Effector CD8-positive, alpha-beta T cell (primary cell): Measurements from ENCODE around the gene PMF1.
"Not testable (repeated sequence)": the region's sequence is repeated elsewhere in the genome, so short reads cannot be mapped to it uniquely, and the experiment has no call there.

Experiments
- DNase-seq: peaks from one replicate; lab custom pipeline; 2025; lab: John Stamatoyannopoulos, UW
- total RNA-seq, 4 experiments: gene quantifications; one replicate each; lab custom pipeline; 2026; lab: John Stamatoyannopoulos, UW

PMF1 gene, protein sequence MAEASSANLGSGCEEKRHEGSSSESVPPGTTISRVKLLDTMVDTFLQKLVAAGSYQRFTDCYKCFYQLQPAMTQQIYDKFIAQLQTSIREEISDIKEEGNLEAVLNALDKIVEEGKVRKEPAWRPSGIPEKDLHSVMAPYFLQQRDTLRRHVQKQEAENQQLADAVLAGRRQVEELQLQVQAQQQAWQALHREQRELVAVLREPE
- total RNA-seq: 14.5 to 35.1 (median 20.0) reads per million in 4 experiments

DNA sequence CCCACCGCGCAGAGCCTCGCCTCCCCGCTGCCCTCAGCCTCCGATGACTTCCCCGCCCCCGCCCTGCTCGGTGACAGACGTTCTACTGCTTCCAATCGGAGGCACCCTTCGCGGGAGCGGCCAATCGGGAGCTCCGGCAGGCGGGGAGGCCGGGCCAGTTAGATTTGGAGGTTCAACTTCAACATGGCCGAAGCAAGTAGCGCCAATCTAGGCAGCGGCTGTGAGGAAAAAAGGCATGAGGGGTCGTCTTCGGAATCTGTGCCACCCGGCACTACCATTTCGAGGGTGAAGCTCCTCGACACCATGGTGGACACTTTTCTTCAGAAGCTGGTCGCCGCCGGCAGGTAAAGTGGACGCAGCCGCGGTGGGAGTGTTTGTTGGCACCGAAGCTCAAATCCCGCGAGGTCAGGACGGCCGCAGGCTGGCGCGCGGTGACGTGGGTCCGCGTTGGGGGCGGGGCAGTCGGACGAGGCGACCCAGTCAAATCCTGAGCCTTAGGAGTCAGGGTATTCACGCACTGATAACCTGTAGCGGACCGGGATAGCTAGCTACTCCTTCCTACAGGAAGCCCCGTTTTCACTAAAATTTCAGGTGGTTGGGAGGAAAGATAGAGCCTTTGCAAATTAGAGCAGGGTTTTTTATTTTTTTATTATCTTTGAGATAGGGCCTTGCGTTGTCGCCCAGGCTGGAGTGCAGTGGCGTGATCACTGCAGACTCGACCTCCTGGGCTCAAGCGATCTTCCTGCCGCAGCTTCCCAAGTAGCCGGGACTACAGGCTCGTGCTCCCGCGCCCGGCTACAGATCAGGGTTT, at the start of gene PMF1:
Gene PMF1, plus strand, starts transcription at position 175 of the 811 bp plus-strand sequence. Its CDS starts 9 bp downstream, at position 184.
- peak; percentile 94 for DNase-seq

DNA sequence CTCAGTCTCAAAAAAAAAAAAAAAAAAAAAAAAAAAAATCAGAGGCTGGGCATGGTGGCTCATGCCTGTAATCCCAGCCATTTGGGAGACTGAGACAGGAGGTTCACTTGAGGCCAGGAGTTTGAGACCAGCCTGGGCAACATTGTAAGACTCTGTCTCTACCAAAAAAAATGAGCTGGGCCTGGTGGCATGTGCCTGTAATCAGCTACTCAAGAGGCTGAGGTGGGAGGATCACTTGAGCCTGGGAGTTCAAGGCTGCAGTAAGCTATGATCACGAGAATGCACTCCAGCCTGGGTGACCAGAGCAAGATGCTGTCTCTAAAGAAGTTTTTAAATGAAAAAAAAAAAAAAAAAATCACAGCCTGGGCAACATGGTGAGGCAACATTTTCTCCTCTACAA, 49.1 kb upstream of the PMF1 start:
- no peak for DNase-seq

DNA sequence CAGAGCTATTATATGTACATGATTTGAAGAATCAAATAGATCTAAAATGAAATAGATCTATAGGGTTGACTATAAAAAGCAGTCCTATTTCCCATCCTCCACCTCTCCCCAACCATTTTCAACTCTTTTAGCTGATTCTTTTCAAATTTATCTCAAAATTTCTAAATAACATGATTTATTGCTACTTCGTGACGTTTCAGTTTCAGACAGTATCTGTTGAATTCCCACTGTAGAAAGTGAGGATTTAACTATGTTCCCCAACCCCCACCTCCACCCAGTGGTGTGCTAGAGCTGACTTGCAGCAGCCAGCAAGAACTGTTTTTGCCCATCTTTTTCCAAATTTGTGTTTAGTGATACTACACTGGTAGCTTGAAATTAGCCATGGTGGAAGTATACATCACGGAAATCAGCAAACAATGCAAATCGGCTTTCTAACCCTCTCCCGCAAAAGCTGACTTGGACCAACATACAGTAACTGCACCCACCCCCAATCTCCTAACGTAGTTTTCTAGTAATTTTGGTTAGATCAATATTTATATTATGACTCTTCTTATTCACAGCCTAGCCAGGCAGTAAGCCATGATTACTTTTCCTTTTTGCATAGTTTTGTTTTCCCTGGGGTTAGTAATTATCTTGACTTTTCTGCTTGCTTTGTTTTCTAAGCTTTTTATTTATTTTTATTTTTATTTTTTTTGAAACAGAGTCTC, 48.5 kb upstream of the PMF1 start:
- no peak for DNase-seq

DNA sequence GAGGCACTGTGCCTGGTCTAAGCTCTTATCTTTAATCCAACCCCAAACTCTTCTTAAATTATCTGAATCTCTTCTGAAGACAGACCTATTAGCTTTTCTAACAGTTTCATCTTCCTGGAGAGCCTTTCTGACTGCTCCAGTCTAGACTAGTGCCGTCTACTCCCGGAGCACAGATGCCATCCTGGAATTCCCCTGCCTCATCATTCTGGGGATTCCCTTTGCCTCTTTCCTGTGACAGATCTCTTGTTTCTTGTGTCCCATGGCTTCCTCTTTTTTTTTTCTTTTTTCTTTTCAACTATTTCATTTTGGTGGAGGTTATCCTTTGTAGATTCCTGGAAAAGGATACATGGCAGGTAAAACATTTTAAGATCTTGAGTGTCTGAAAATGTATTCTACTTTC, 47.7 kb upstream of the PMF1 start:
- DNase-seq: no peak

DNA sequence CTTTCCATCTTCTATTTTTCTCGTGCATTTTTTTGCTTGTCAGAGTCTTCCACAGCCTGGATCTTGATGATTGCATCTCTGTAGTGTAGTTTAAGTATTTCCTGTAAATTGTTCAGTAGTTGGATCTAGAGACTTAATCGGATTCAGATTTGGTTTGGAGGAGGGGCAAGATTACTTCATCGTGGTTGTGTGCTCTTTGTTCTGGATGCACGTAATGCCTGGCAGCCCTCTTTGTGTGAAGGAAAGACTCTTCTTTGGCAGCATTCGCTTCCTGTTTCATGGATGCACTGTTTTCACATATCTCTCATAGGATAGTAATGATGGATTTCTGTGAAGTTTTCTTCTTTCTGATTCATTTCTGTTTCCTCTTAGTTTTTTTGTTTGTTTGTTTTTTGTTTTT, 45.3 kb upstream of the PMF1 start:
- no peak for DNase-seq

DNA sequence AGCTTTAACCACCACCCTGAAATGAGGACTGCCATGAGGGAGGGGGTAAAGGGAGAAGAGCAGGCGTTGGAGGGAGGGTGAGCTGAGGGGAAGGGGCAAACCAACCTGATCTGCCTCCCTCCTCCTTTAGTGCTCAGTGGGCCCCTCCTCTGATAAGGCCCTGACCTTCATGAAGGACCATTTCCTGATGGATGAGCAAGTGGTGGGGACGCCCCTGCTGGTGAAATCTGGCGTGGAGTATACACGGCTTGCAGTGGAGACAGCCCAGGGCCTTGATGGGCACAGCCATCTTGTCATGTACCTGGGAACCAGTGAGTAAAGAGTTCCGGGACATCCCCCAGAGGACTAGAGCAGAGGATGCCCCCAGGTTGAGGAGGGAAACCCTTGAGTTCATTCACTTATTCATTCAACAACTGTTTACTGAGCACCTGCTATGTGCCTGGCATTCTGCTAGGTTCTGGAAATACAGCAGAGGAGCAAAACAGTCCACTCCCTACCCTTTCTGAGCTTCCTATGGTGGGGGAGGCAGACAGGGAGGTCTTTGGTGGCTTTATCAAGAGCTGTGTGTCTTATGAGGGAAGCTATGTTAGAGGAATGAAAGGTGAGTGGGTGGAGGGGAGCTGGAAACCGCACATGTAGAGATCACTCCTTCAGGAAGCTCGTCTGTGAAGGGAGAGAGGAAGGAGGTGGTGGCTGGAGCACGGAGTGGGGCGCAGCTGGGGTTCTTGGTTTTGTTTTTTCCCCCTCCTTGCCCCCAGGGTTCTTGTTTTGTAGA, 39.9 kb upstream of the PMF1 start:
- DNase-seq: no peak

DNA sequence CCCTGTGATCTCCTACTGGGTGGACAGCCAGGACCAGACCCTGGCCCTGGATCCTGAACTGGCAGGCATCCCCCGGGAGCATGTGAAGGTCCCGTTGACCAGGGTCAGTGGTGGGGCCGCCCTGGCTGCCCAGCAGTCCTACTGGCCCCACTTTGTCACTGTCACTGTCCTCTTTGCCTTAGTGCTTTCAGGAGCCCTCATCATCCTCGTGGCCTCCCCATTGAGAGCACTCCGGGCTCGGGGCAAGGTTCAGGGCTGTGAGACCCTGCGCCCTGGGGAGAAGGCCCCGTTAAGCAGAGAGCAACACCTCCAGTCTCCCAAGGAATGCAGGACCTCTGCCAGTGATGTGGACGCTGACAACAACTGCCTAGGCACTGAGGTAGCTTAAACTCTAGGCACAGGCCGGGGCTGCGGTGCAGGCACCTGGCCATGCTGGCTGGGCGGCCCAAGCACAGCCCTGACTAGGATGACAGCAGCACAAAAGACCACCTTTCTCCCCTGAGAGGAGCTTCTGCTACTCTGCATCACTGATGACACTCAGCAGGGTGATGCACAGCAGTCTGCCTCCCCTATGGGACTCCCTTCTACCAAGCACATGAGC, 36.1 kb upstream of the PMF1 start:
- no peak for DNase-seq

DNA sequence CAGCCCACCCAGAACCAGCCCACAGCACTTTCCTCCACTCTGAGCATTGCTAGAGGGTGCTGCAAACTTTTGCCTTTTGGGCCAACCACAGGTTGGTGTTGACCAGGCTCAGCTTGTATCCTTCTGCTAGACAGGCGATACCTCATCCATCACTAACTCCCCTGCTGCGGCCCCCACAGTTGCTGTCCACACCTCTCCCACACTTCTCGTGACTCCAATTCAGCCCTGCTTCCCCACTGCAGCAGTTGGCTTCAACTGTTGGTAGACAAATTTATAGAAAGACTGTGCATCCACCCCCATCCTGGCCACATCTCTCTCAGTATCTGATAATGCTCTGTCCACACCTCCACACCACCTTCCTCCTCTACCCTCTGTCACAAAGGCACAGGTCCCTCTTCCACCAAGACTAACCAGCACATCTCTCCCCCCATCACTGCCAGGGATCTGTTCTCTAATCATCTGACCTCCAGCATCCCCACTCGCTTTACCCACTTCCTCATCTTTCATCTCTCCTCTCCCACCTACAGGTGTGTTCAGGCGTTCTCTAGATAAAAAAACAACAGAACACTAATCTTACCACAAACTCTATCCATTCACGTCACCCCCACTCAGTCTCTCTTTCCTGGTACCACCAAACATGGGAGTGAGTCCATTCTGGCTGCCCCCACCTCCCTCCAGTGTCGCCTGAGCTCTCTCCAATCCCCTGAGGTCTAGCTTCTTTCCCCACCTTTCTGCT, 34.7 kb upstream of the PMF1 start:
- DNase-seq: no peak

DNA sequence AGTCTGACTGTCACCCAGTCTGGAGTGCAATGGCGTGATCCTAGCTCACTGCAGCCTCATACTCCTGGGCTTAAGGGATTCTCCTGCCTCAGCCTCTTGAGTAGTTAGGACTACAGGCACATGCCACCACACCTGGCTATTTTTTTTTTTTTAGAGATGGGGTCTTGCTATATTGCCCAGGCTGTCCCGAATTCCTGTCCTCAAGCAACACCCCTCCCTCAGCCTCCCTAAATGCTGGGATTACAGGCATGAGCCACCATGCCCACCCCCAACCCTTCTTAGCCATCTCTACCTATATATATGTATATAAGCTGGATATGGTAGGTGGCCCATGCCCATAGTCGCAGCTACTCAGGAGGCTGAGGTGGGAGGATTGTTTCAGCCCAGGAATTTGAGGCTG, 32.3 kb upstream of the PMF1 start:
- DNase-seq: no peak

DNA sequence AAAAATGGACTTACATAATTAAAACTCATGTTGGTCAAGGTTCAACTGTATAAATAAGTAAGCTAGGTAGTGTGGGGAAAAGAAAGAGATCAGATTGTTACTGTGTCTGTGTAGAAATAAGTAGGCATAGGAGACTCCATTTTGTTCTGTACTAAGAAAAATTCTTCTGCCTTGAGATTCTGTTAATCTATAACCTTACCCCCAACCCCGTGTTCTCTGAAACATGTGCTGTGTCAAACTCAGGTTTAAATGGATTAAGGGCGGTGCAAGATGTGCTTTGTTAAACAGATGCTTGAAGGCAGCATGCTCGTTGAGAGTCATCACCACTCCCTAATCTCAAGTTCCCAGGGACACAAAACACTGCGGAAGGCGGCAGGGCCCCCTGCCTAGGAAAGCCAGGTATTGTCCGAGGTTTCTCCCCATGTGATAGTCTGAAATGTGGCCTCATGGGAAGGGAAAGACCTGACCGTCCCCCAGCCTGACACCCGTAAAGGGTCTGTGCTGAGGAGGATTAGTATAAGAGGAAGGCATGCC, 31.3 kb upstream of the PMF1 start:
- DNase-seq: not testable (repeated sequence)

DNA sequence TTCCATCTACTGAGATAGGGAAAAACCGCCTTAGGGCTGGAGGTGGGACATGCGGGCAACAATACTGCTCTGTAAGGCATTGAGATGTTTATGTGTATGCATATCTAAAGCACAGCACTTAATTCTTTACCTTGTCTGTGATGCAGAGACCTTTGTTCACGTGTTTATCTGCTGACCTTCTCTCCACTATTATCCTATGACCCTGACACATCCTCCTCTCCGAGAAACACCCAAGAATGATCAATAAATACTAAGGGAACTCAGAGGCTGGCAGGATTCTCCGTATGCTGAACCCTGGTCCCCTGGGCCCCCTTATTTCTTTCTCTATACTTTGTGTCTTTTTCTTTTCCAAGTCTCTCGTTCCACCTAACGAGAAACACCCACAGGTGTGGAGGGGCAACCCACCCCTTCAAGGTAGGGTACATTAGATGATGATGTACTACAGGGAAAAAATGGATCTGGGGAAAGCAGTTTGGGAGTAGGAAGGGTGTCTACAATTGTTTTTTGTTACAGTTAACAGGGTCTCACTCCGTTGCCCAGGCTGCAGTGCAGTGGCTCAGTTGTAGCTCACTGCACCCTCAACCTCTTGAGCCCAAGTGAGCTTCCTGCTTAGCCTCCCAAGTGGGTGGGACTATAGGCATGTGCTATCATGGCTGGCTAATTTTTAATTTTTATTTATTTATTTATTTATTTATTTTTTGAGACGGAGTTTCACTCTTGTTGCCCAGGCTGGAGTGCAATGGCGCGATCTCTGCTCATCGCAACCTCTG, 30.6 kb upstream of the PMF1 start:
- not testable (repeated sequence) for DNase-seq

DNA sequence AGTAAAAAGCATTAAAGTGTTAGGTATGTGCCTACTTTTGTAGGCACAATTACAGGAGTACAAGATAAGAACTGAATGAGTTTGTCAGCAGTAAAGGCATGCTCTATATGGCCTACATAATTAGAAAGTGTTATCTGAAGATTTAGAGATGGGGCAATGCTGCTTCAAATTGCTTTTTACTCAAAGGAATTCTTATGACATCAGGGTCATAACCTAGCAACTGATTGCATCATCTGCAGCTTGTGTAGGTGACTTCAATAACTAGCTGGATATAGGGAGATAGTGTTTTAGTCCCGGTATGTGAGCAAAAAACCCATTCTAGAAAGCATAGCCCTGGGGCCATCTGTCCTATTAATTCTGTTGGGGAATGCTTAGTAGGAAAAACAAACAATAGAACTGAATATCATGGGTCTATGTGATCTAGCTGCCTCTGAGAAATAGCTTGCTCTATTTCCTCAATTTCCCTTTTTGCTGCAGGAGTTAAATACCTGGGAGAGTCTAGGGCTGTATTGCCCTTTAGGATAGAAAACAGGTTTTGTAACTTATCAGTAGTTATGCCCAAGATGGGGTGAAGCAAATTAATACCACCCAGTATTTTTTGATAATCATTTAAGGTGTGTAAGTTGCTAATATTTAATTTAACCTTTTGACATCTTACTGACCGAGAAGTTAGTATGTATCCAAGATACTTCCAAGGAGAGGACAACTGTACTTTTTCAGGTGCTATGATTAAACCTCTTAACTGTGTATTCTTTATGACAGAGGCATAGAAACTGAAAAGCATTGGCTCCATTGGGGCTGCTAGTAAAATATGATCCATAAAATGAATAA, 26.2 kb upstream of the PMF1 start:
- not testable (repeated sequence) for DNase-seq

DNA sequence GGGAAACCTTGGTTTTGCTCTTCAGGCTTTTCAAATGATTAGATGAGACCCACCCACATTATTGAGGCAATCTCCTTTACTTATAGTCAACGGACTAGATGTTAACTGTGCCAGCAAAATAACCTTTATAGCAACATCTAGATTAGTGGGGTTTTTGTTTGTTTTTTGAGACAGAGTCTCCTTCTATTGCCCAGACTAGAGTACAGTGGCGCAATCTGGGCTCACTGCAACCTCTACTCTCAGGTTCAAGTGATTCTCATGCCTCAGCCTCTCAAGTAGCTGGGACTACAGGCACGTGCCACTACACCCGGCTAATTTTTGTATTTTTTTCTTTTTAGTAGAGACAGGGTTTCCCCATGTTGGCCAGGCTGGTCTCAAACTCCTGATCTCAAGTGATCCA, 22.5 kb upstream of the PMF1 start:
- not testable (repeated sequence) for DNase-seq

DNA sequence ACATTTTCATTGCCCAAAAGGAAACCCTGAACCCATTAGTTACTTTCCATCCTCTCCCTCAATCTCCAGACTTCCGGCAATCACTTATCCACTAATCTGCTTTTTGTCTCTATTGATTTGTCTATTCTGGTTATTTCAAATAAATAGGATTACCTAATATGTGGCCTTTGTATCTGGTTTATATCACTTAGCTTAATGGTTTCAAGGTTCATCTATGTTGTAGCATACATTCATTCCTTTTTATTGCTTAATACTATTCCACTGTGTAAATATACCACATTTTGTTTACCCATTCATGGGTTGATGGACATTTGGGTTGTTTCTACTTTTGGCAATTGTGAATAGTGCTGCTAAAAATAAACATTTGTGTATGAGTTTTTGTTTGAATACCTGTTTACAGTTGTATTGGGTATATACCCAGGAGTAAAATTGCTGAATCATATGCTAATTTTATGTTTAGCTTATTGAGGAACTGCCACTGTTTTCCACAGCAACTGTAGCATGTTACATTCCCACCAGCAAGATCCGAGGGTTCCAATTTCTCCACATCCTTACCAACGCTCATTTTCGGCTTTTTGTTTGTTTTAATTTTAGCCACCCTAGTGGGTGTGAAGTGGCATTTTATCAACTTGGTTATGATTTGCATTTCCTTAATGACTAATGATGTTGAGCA, 21.4 kb upstream of the PMF1 start:
- no peak for DNase-seq

DNA sequence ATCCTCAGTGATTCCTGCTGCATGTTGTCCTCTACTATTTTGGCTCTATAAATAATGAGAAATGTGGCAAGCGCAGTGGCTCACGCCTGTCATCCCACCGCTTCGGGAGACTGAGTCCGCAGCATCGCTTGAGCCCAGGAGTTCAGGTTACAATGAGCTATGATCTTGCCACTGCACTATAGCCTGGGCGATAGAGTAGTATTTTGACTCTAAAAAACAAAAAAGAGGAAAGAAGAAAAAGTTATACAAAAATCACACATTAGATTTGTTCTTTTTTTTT, 19.7 kb upstream of the PMF1 start:
- DNase-seq: no peak

DNA sequence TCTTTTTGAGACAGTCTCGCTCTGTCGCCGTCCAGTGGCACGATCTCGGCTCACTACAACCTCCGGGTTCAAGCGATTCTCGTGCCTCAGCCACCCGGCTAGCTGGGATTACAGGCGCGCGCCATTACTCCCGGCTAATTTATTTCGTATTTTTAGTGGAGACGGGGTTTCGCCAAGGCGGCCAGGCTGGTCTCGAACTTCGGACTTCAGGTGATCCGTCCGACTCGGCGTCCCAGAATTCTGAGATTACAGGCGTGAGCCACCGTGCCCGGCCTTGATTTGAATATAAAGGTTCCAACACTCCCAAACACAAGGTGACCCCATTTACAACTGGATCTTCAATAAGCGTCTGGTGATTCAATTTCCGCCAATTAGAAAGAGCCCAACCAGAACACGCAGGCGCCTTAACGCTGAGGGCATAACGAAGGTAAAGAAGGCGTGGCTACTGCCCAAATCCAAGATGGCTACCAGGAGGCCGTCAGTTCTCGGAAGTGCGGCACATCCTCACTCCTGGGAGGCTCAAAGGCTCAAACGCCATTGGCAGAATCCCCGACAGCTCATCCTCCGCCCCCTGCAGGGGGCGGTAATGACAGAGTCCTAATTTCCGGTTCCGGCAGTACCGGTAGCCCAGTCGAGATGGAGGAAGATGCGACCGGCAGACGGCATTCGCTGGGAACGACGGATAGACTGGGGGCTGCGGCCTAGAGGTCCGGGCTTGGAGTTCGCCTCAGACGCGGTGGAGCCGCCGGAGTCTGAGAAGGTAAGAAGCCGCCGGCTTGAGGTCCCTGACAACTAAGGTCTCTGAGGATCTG, 19.1 kb upstream of the PMF1 start, which contains the start of gene SLC25A44:
Gene SLC25A44, plus strand, starts transcription at position 617 of the 812 bp plus-strand sequence. CDS start 5,744 bp downstream, outside the sequence.
- peak; percentile 94 for DNase-seq

DNA sequence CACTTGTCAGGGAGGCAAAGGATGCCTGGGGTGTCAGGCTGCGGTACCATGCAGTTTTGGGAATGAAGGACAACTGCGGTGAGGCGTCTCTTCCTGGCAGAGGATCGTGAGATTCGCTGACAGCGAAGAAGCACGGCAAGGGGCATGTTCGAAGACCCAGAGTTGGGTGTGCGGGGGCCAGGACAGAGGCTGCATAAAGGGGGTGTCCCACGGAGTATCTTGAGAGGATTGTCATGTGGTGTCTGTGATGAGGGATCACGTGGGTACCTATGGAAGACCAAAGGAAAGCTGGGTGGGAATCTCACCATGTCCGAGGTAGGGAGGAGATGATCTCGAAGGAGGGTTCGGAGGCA, 18.5 kb upstream of the PMF1 start:
- no peak for DNase-seq

DNA sequence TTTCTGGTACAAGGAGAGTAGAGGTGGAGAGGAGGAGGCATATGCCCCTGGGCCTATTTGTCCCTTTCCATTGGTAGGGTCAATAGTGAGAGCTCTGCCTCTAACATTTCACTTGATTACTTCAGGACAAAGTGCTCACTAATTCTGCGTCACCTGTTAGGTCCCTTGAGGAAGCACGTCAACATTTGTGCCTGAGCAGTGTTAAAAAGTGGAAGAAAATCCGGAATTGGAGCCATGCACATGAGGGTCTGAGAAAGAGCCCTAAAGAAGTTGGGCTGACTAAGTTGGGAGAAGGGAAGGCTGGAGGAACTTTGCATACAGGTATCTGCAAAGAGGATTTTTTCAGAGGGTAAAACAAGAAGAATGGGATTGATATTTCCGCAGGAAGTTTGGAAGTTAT, 17.0 kb upstream of the PMF1 start:
- DNase-seq: no peak
